Upper lobe of right lung (tissue), 1 donor: Measurements from ENCODE around the gene PPFIA2. TPM values are rescaled to one million over a fixed set of nuclear protein-coding genes. Genes with fewer than 3 reads are reported as not detected.
A peak's percentile ranks its signal among the peaks of the same experiment; 100 is the strongest.

ENCODE experiments used
- ATAC-seq: fragments of 200-7000 bp; cut with Tn5 transposase; one replicate; pipeline ENCODE4 v1.9.1; 2020; ENCODE audit warnings: mild to moderate bottlenecking, moderate library complexity
- DNase-seq: peaks from one replicate; pipeline ENCODE4 v3.0.0-alpha.2; 2020
- H3K27ac ChIP-seq: fragments of 200-600 bp; one replicate; pipeline ENCODE4 v1.8.0; 2022
- H3K27me3 ChIP-seq: fragments of 200-600 bp; one replicate; pipeline ENCODE4 v1.8.0; 2022; ENCODE audit warnings: mild to moderate bottlenecking
- H3K36me3 ChIP-seq: fragments of 200-600 bp; one replicate; pipeline ENCODE4 v1.8.0; 2022
- H3K4me1 ChIP-seq: fragments of 200-600 bp; one replicate; pipeline ENCODE4 v1.8.0; 2022
- H3K4me3 ChIP-seq: fragments of 200-600 bp; one replicate; pipeline ENCODE4 v1.8.0; 2022; ENCODE audit warnings: mild to moderate bottlenecking
- H3K9me3 ChIP-seq: fragments of 200-600 bp; one replicate; pipeline ENCODE4 v1.8.0; 2022
- intact Hi-C: fragments of 100-400 bp; cut with DNase I; formaldehyde crosslinking; loops from one replicate; pipeline ENCODE4 v1.11.0; 2022
- total RNA-seq: library from RNA; stranded (reverse); fragmentation: NEBNext Ultra II Directional; extraction: Animal tissue kit (Norgen Biotek cat#: 25700); gene quantifications from one replicate; pipeline ENCODE4 v1.2.1, GENCODE V29; 2021
- TF ChIP-seq, protein P1 (sequence below): fragments of 200-600 bp; IDR thresholded peaks from one replicate; pipeline ENCODE4 v1.8.0; 2022; ENCODE audit warnings: antibody characterized with exemption
- donor health status: DM: no; HTN: yes; CAD: no; lungs with severe emphysema.

The PPFIA2 gene
- total RNA-seq, 1 donor from 2014 or later = 1.4 TPM

DNA sequence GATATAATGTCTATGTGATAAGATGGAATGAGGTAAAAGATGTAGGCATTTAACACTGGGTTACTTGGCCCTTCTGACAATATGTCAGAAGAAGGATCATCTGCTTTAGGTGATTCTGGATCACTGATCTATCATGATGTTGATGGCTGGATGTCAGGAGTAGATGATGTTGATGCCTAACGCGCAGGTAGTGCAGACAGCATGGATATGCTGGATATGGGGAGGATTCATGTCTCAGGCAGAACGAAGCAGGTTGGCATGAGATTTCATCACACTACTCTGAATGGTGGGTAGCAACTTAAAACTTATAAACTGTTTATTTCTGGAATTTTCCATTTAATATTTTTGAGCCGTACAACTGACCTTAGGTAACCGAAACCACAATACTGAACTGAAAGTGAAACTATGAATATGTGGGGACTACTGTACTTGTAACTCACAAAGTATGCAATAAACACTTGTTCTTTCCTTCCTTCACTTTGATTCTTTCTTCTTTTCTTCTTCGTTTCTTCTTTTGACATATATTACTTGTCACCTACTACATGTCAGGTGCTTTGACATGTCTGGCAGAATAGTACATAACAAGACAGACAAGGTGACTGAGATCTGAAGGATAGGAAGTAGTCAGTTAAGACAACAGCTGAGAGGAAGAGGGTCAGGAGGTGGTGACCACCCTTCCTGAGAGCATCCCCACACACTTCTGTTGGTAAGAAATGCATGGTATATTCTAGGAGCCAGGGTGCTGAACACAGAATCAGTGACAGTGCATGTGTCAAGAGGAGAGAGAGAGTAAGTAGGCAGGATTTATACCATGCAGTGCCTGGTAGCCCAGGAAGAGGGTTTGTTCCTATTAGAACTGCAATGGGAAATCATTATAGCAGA is 238.8 kb downstream of the PPFIA2 start:
- DNase-seq (no peak), ATAC-seq (peak; percentile 40)
- Histone ChIP-seq H3K27me3 (no peaks in the 10 kb centered on the region), H3K36me3 (no peaks in the 10 kb centered on the region), H3K4me1 (no peaks in the 10 kb centered on the region), H3K27ac (no peak overlapping the region), H3K9me3 (no peaks in the 10 kb centered on the region), H3K4me3 (peak overlapping the region; percentile 21)
- intact Hi-C loops = no loop called here
- TF ChIP-seq, protein P1, sequence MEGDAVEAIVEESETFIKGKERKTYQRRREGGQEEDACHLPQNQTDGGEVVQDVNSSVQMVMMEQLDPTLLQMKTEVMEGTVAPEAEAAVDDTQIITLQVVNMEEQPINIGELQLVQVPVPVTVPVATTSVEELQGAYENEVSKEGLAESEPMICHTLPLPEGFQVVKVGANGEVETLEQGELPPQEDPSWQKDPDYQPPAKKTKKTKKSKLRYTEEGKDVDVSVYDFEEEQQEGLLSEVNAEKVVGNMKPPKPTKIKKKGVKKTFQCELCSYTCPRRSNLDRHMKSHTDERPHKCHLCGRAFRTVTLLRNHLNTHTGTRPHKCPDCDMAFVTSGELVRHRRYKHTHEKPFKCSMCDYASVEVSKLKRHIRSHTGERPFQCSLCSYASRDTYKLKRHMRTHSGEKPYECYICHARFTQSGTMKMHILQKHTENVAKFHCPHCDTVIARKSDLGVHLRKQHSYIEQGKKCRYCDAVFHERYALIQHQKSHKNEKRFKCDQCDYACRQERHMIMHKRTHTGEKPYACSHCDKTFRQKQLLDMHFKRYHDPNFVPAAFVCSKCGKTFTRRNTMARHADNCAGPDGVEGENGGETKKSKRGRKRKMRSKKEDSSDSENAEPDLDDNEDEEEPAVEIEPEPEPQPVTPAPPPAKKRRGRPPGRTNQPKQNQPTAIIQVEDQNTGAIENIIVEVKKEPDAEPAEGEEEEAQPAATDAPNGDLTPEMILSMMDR = no peak

DNA sequence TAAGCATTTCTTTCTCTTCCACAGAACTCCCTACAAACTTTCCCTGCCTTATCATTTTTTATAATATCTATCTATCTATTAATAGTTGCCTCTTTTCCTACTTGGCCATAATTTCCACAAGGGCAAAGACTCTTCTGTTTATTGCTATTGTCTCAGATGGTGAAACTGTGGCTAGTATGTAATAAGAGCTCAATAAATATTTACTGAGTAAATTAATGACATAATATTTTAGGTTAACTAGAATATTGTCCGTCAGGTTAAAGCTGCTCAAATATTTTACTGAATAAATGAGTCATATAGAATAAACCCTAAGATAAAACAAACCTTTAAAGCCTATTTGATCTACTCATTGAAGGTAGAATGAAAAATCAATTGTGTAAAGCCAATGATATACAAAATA is 240.5 kb downstream of the PPFIA2 start:
- ATAC-seq (no peak), DNase-seq (no peak)
- no peak overlapping the region for H3K27ac ChIP-seq
- H3K9me3 ChIP-seq = no peaks in the 10 kb centered on the region
- TF ChIP-seq, protein P1 = no peak
- H3K27me3 ChIP-seq = no peaks in the 10 kb centered on the region
- H3K4me1 ChIP-seq = no peaks in the 10 kb centered on the region
- intact Hi-C loops = no loop called here
- no peaks in the 10 kb centered on the region for H3K36me3 ChIP-seq
- no peak overlapping the region for H3K4me3 ChIP-seq

DNA sequence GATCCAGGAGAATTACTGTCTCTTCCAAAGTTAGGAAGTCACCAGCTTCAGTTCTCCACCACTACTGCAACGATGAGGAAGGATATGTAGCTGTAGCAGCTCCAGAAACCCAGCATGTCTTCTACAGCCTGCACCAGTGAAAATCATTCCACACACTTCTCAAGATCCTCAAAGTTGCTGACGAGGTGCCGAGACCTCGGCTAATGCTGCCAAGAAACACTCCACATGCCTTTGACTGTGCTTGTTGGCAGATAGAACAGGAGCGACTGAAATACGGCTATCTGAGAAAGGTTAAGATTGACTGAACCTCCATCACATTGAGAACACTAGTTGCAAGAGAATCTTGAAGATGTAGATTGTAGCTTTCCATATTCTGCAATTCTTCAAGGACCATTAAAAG is 241.9 kb downstream of the PPFIA2 start:
- peak; percentile 62 for DNase-seq
- Histone ChIP-seq H3K9me3 (no peaks in the 10 kb centered on the region), H3K4me1 (no peaks in the 10 kb centered on the region), H3K27me3 (no peaks in the 10 kb centered on the region), H3K27ac (no peak overlapping the region), H3K36me3 (no peaks in the 10 kb centered on the region), H3K4me3 (no peak overlapping the region)
- intact Hi-C loops = no loop called here
- TF ChIP-seq, protein P1 = no peak
- peak; percentile 81 for ATAC-seq

DNA sequence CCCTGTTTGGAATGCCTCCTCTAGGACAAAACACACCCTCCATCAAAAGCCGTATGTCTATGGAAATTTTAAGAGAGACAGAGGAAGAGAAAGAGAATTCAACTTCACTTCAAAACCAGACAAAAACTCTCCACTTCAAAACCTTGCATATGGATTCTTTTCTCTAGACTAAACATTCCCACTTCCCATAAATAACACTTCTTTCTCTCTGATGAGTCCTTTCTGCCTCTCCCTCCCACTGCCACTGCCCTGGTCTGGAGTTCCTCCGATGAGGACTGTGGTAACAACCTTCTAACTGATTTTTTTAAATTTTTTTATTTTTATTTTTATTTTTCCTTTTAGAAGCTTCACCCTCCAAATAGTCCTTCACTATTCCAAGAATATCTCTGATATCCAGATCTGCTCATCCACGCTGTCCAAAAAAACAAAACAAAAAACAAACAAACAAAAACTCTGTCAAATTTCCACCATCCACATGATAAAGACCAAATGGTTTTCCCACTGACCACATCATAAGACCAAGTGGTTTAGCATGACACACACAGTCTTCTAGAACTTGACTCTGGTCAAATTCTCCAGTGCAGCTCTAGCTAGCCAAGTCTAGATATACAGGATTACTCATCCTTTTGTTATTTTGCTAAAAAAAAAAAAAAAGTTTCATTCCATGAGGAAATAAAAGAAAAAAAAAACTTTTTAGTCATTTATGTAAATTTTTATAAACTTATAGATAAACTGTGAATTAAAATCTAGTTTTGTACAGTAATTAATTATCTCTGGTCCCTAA is 256.0 kb downstream of the PPFIA2 start:
- no peak for ATAC-seq
- intact Hi-C loops = no loop called here
- Histone ChIP-seq H3K4me1 (no peaks in the 10 kb centered on the region), H3K36me3 (no peaks in the 10 kb centered on the region), H3K4me3 (no peak overlapping the region), H3K27me3 (no peaks in the 10 kb centered on the region), H3K27ac (no peak overlapping the region), H3K9me3 (no peaks in the 10 kb centered on the region)
- TF ChIP-seq, protein P1 = no peak
- DNase-seq = no peak

DNA sequence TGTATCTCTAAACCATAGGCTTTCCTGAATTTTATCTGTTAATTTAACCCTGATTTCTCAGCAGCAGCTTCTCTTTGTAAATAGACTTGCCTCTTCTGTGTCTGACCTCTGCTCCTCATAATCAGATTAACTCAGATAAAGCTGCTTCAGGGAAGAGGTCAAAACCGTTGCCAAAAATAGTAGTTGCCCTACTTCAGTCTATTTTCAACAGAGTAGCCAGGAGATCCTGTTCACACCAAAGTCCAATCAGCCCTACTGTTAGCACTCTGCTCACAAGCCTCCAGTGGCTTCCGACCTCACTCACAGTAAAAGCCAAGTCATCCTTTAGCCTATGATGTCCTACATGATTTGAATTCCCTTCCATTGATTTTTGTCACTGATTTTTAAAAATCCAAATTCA is 258.4 kb downstream of the PPFIA2 start:
- Histone ChIP-seq H3K27me3 (no peaks in the 10 kb centered on the region), H3K4me1 (no peaks in the 10 kb centered on the region), H3K36me3 (no peaks in the 10 kb centered on the region), H3K4me3 (no peak overlapping the region), H3K9me3 (no peaks in the 10 kb centered on the region), H3K27ac (no peak overlapping the region)
- intact Hi-C loops = no loop called here
- TF ChIP-seq, protein P1 = no peak
- ATAC-seq (no peak), DNase-seq (no peak)
